GM12875 (cell line): Measurements from ENCODE around the gene DOCK2.

Experiments
- H3K4me3 ChIP-seq: one replicate; pipeline ENCODE4 v1.5.1; 2011; ENCODE audit warnings: low read depth, low read length, control low read depth
- TF ChIP-seq, protein P1 (sequence below): IDR thresholded peaks from 2 replicates; pipeline ENCODE4 v1.5.1; 2011; ENCODE audit warnings: low read depth, mild to moderate bottlenecking, control low read depth, inconsistent platforms, low read length, moderate library complexity, borderline replicate concordance; ENCODE audit not compliant: insufficient read depth

DOCK2 gene

DNA sequence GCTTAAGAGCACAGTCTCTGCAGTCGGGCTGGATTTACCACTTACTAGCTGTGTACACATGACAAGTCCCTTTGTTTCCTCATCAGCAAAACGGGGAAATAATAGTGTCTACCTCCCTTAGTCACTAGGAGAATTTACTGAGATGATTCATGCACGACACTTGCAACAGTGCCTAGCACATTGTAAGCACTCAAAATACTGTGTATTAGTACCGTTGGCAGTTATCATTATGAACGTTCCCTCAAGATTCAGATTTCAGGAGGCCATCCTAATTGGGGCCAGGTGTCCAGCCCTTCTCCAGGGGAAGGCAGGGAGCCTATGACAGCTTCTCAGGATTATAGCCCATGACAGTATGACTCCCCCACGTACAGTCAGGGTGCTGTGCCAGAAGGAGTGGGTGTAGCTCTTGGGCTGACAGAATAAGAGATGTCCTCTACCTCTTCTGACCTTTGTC is 164.3 kb downstream of the DOCK2 start:
- TF ChIP-seq, protein P1, sequence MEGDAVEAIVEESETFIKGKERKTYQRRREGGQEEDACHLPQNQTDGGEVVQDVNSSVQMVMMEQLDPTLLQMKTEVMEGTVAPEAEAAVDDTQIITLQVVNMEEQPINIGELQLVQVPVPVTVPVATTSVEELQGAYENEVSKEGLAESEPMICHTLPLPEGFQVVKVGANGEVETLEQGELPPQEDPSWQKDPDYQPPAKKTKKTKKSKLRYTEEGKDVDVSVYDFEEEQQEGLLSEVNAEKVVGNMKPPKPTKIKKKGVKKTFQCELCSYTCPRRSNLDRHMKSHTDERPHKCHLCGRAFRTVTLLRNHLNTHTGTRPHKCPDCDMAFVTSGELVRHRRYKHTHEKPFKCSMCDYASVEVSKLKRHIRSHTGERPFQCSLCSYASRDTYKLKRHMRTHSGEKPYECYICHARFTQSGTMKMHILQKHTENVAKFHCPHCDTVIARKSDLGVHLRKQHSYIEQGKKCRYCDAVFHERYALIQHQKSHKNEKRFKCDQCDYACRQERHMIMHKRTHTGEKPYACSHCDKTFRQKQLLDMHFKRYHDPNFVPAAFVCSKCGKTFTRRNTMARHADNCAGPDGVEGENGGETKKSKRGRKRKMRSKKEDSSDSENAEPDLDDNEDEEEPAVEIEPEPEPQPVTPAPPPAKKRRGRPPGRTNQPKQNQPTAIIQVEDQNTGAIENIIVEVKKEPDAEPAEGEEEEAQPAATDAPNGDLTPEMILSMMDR, result no peak

DNA sequence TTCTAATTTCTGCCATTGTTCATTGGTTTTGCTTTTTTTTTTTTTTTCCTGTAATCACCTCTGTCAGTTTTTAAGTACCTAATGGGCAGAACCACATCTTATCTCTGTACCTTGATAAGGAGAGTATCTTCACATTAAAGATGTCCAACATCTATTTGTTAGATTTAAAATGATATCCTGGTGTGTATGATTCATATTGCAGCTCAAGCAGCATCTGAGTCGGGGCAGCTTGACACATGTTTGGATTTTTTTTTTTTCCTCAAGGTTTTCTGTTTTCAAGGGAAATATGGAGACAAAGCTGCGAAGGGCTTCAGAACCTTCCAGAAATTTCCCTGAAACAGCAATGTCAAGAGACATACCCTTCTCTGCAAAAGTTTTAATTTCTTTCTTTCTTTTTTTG is 164.7 kb downstream of the DOCK2 start:
- TF ChIP-seq, protein P1, result no peak
- H3K4me3 ChIP-seq, result no peak overlapping the region

More for the DNA sequence above, 164.3 kb downstream of the DOCK2 start:
- H3K4me3 ChIP-seq, result no peak overlapping the region

DNA sequence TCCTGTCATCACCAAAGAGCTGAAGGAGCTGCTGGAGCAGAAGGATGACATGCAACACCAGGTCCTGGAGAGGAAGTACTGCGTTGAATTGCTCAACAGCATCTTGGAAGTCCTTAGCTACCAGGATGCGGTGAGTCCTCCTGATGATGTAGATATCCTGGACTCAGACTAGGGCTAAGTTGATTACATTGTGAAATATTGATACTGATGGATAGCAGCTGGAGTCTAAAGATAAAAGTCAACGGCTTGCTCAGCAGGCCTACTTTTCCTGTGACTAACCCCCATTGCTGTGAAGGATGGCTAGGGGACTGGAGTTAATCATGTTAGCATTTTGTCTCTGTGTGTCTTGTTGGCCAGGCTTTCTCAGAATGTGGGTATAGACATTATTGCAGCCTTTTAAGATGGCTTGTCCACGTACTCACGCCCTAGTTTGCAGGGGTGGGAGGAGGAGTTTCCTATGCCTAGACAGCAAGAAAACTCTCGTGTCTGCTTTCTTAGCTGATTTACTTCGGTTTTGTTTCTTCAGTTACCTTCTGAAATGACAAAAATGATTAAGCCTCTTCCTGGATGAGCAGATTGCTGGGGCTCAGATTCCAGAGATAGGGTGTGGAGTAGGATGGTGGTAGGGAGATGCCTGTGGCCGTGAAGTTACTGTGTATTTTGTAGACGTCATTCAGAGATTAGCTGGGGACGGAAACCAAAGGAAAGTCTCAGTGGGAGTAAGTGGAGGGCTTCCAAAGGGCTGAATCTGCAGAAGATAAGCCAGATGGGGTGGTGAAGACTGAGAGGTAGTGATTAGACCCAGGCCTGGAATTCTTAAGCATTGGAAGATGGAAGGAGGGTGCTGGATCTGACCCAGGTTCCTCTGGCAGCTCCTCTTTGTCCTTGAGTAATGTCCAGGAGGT is 166.3 kb downstream of the DOCK2 start:
- TF ChIP-seq, protein P1, result no peak
- no peak overlapping the region for H3K4me3 ChIP-seq

DNA sequence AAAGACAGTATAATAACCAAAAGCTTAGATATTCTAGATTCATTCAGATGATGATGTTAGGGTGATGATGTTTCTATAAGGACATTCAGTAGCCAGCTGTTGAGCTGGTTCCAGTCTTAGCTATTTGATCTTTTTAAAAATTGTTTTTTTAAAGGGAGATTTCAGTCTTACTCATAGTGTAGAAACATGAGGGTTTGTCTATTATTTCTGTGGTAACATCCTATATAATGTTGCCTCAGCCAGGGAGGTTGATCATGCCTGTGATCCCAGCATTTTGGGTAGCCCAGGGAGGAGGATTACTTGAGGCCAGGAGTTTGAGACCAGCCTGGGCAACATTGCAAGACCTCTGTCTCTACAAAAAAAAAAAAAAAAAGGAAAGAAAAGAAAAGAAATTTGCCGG is 167.8 kb downstream of the DOCK2 start:
- H3K4me3 ChIP-seq, result no peak overlapping the region
- TF ChIP-seq, protein P1, result no peak

DNA sequence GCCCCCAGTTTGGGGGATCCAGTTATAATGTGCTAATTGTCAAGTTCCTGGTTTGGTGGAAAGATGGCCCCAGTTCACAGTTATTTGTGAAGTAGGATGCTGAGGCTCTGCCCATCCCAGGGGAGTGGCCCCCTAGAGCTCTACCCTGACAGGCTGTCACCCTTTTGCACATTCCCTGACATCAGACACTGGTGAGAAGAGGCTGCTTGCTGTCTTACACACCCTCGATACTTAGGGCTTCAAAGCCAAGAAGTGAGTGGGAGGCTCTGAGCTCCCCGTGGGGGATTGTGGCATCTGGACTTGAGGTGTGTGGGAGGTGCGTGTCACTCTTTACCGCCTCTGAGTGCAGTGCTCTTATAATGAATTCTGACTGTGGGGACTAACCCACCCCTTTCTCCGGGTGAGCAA is 168.5 kb downstream of the DOCK2 start:
- H3K4me3 ChIP-seq, result no peak overlapping the region
- TF ChIP-seq, protein P1, result no peak

DNA sequence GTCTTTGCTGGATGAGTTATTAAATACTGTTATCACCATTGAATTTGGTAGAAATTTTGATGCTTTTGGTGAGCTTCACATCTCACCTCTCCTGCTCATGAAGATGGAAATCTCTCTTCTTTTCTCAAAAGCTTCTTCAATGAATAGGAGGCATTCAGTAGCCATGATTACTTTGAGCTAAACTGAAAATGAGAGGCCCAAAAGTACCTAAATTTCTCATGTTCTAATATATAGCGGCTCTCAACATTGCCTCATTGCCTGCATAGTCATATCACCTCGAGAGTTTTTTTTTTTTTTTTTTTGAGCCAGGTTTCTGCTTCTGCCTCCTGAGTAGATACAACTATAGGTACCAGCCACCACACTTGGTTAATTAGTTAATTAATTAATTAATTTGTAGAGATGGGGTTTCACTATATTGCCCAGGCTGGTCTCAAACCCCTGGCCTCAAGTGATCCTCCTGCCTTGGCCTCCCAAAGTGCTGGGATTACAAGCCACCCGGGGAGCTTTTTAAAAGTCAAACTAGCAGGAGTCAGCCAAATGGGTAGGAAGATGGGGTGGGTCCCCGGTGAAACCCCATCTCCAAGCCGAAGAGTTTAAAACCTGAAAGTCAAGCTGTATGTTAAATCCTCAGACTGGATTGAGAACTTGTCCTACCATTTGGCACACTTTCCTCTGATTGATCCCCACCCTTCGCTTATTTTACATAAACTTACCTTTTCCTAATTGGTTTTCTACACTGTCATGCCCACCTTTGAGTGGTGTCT is 169.0 kb downstream of the DOCK2 start:
- no peak overlapping the region for H3K4me3 ChIP-seq
- TF ChIP-seq, protein P1, result no peak
